Panc1 (cell line): Measurements from ENCODE around the gene MECR. TPM values are rescaled to one million over a fixed set of nuclear protein-coding genes. Genes with fewer than 3 reads are reported as not detected.

Experiments
- ATAC-seq: fragments of 200-7000 bp; cut with Tn5 transposase; 2 replicates; pipeline ENCODE4 v1.9.1; 2020; ENCODE audit warnings: mild to moderate bottlenecking, moderate library complexity
- BruUV-seq: library from RNA; stranded (reverse); fragments of 400-500 nt; replicated peaks from 2 replicates; lab custom pipeline; 2021; lab: Mats Ljungman, UMichigan
- CTCF ChIA-PET: fragments of 300-600 bp; sonication (Branson Sonifier 250); formaldehyde crosslinking; loops from one replicate; lab custom pipeline; 2022; ENCODE audit warnings: antibody characterized with exemption; lab: Charles Lee
- POLR2A ChIA-PET: fragments of 300-600 bp; sonication (Branson Sonifier 250); formaldehyde crosslinking; loops from one replicate; lab custom pipeline; 2022; ENCODE audit warnings: antibody characterized with exemption; lab: Charles Lee
- DNase-seq: peaks from one replicate; pipeline ENCODE4 v3.0.0-alpha.2; 2010; ENCODE audit warnings: low read depth, low spot score
- H3K27ac ChIP-seq: 2 replicates; pipeline ENCODE4 v1.5.1; 2011; ENCODE audit warnings: mild to moderate bottlenecking, low read length, inconsistent platforms
- H3K27me3 ChIP-seq: fragments of 200-500 bp; sonication (Bioruptor generic); 2 replicates; pipeline ENCODE4 v1.6.0; 2014; ENCODE audit warnings: low read length, inconsistent platforms; ENCODE audit not compliant: control insufficient read depth, insufficient read depth
- H3K36me3 ChIP-seq: fragments of 200-500 bp; sonication (Bioruptor generic); 2 replicates; pipeline ENCODE4 v1.5.1; 2014; ENCODE audit warnings: inconsistent platforms, mild to moderate bottlenecking, low read length, moderate library complexity; ENCODE audit not compliant: control insufficient read depth, insufficient read depth
- H3K4me1 ChIP-seq: 2 replicates; pipeline ENCODE4 v1.5.1; 2011; ENCODE audit warnings: inconsistent platforms, mild to moderate bottlenecking, low read length, moderate library complexity; ENCODE audit not compliant: control insufficient read depth, insufficient read depth
- H3K4me3 ChIP-seq, 2 experiments: 2 replicates each; pipeline ENCODE4 v1.5.1; 2011 to 2012; ENCODE audit warnings: low read depth in 2 of 2, low read length in 2 of 2, mild to moderate bottlenecking in 2 of 2, inconsistent platforms in 1 of 2, moderate library complexity in 1 of 2
- H3K9me3 ChIP-seq: fragments of 200-500 bp; sonication (Bioruptor generic); 2 replicates; pipeline ENCODE4 v1.5.1; 2014; ENCODE audit warnings: low read depth, mild to moderate bottlenecking, inconsistent platforms, low read length, moderate library complexity; ENCODE audit not compliant: control insufficient read depth, insufficient read depth
- CTCF ChIP-seq: fragments of 450-650 bp; IDR thresholded peaks from 2 replicates; pipeline ENCODE4 v1.5.1; 2017; ENCODE audit warnings: mild to moderate bottlenecking
- POLR2AphosphoS5 ChIP-seq: IDR thresholded peaks from 2 replicates; pipeline ENCODE4 v1.6.1; 2012; ENCODE audit warnings: mild to moderate bottlenecking, low read depth, low read length, moderate library complexity
- REST ChIP-seq, 2 experiments: IDR thresholded peaks; 2 replicates each; pipeline ENCODE4 v1.6.1; 2011 to 2012; ENCODE audit warnings: low read depth in 2 of 2, control low read depth in 1 of 2, low read length in 1 of 2, mild to moderate bottlenecking in 1 of 2, moderate library complexity in 1 of 2; ENCODE audit not compliant: insufficient read depth in 1 of 2
- SIN3A ChIP-seq: IDR thresholded peaks from 2 replicates; pipeline ENCODE4 v1.6.1; 2012; ENCODE audit warnings: low read depth, mild to moderate bottlenecking, low read length, moderate library complexity, borderline replicate concordance; ENCODE audit not compliant: insufficient read depth
- TCF7L2 ChIP-seq: IDR thresholded peaks from 2 replicates; pipeline ENCODE4 v1.6.1; 2011; ENCODE audit warnings: mild to moderate bottlenecking, low read depth, low read length, inconsistent platforms
- in situ Hi-C: cut with HindIII; loops from 2 replicates; pipeline ENCODE4 v1.10.0; 2016; ENCODE audit warnings: low sequenced_read_pairs, low pct_unique_long_range_greater_than_20kb
- intact Hi-C: fragments of 100-400 bp; cut with micrococcal nuclease; formaldehyde crosslinking; loops from one replicate; pipeline ENCODE4 v1.10.0; 2022; ENCODE audit not compliant: unreplicated experiment
- total RNA-seq: library from RNA; stranded (reverse); gene quantifications from one replicate; pipeline ENCODE4 v1.2.1, GENCODE V29; 2021; ENCODE audit not compliant: unreplicated experiment

MECR gene
- total RNA-seq, 1 experiment from 2014 or later = 25.7 TPM

- no peak for DNase-seq
- in situ Hi-C loops (no loop called here), intact Hi-C loops (no loop called here)
- H3K36me3 ChIP-seq = no peaks in the 10 kb centered on the region
- no peak for ATAC-seq
- H3K27me3 ChIP-seq = no peaks in the 10 kb centered on the region
- H3K4me3 ChIP-seq = no peak overlapping the region
- BruUV-seq = no TSS peak
- no peak overlapping the region for H3K27ac ChIP-seq
- POLR2A ChIA-PET = interaction anchor here (0.7 kb wide), 1 partner anchor 1022 kb away, joined by 3 read pairs; no protein-coding TSS in a partner anchor
- TF ChIP-seq TCF7L2 = no peak
- no peak for TF ChIP-seq REST (IDR thresholded peaks at IDR 0.05; ENCODE audit: insufficient read depth in 1 of 2, low read depth in 2 of 2, low read length in 1 of 2)
- no peak for TF ChIP-seq POLR2AphosphoS5
- TF ChIP-seq SIN3A = no peak
- TF ChIP-seq CTCF = no peak
- H3K9me3 ChIP-seq = no peaks in the 10 kb centered on the region
- CTCF ChIA-PET = no interaction called here
- H3K4me1 ChIP-seq = no peaks in the 10 kb centered on the region
Observed at GRCh38 chr1:29255134-29255666, 24.5 kb upstream of the MECR start.

- TF ChIP-seq SIN3A = no peak
- TF ChIP-seq CTCF = no peak
- TF ChIP-seq TCF7L2 = no peak
- TF ChIP-seq POLR2AphosphoS5 = no peak
- no peak for TF ChIP-seq REST (IDR thresholded peaks at IDR 0.05; ENCODE audit: insufficient read depth in 1 of 2, low read depth in 2 of 2, low read length in 1 of 2)
- ChIA-PET POLR2A (no interaction called here), CTCF (no interaction called here)
- no peaks in the 10 kb centered on the region for H3K36me3 ChIP-seq
- intact Hi-C loops = no loop called here
- H3K4me3 ChIP-seq = no peak overlapping the region
- BruUV-seq = no TSS peak
- in situ Hi-C loops = no loop called here
- no peaks in the 10 kb centered on the region for H3K27me3 ChIP-seq
- DNase-seq (no peak), ATAC-seq (no peak)
- H3K27ac ChIP-seq = no peak overlapping the region
- no peaks in the 10 kb centered on the region for H3K9me3 ChIP-seq
- no peaks in the 10 kb centered on the region for H3K4me1 ChIP-seq
Observed at GRCh38 chr1:29254346-29254745, 23.6 kb upstream of the MECR start.
